ENCODE results near the gene CELSR2. TPM values are rescaled to one million over a fixed set of nuclear protein-coding genes. Genes with fewer than 3 reads are reported as not detected.

The CELSR2 gene
- 1.6 TPM for total RNA-seq

- Histone ChIP-seq H3K4me1 (ENCODE audit: control insufficient read depth in 3 of 3, insufficient read depth in 3 of 3, low read length in 3 of 3) (peaks cover 24 to 44% (median 29%) of the 10 kb centered on the region in 3 donors), H3K27me3 (ENCODE audit: control insufficient read depth in 3 of 3, insufficient read depth in 3 of 3, low read length in 3 of 3) (peaks cover 0 to 3% (median 0%) of the 10 kb centered on the region in 3 donors), H3K36me3 (ENCODE audit: control insufficient read depth in 3 of 3, insufficient read depth in 3 of 3, low read length in 3 of 3) (peaks cover 0 to 2% (median 0%) of the 10 kb centered on the region in 3 donors), H3K9ac (ENCODE audit: low read depth in 1 of 3, low read length in 3 of 3) (peak within 1 kb of the TSS; percentile 4 to 69 (median 50)), H3K9me3 (ENCODE audit: control insufficient read depth in 3 of 3, low read length in 3 of 3) (no peaks in the 10 kb centered on the region), H3K27ac (ENCODE audit: low read depth, low read length) (no peak within 1 kb of the TSS), H3K4me3 (ENCODE audit: low read length in 3 of 3) (peak within 1 kb of the TSS; percentile 55 to 65 (median 57))
These were observed at the start of gene CELSR2 for GRCh38 chr1:109248797-109249629. TSS of gene CELSR2 (plus strand) at chr1:109249539. CDS start at chr1:109250080, 541 bp downstream.

GRCh38 chr1:109199710-109200109 is 49.6 kb upstream of the CELSR2 start:
- no peaks in the 10 kb centered on the region for H3K36me3 ChIP-seq (ENCODE audit: control insufficient read depth in 3 of 3, insufficient read depth in 3 of 3, low read length in 3 of 3)
- no peak overlapping the region for H3K9ac ChIP-seq (ENCODE audit: low read depth in 1 of 3, low read length in 3 of 3)
- peaks cover 0 to 2% (median 0%) of the 10 kb centered on the region in 3 donors for H3K4me1 ChIP-seq (ENCODE audit: control insufficient read depth in 3 of 3, insufficient read depth in 3 of 3, low read length in 3 of 3)
- peaks cover 0 to 5% (median 5%) of the 10 kb centered on the region in 3 donors for H3K27me3 ChIP-seq (ENCODE audit: control insufficient read depth in 3 of 3, insufficient read depth in 3 of 3, low read length in 3 of 3)
- H3K9me3 ChIP-seq (ENCODE audit: control insufficient read depth in 3 of 3, low read length in 3 of 3) = no peaks in the 10 kb centered on the region
- H3K27ac ChIP-seq (ENCODE audit: low read depth, low read length) = no peak overlapping the region
- no peak overlapping the region for H3K4me3 ChIP-seq (ENCODE audit: low read length in 3 of 3)

DNA sequence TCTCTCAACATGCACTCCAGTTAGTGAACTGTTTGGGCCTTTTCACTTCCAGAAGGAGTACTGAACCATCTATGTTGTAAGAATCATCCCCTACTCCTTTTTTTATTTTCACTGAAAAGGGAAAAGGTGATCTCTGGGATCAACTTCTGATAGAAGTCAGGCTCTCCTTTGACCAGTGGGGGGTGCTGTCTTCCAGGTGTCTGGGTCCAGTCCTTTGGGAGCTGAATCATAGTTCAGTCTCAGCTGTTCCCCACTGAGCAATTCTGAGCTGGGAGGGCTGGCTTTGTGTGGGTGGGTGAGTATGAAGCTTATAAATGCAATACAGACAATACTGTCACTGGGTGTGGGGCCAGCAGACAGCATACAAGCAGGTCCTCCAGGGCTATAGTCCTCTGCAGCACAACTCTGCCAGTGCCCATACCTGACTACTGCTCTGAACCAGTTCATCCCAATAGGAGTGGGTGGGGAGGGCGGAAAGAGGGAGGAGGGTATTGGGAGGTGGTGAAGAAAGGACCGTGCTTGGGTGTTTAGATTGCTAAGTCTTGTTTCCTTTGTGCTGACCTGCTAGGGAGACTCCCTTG is 48.1 kb upstream of the CELSR2 start:
- H3K4me3 ChIP-seq (ENCODE audit: low read length in 3 of 3) = no peak overlapping the region
- peaks cover 0 to 2% (median 0%) of the 10 kb centered on the region in 3 donors for H3K4me1 ChIP-seq (ENCODE audit: control insufficient read depth in 3 of 3, insufficient read depth in 3 of 3, low read length in 3 of 3)
- no peak overlapping the region for H3K9ac ChIP-seq (ENCODE audit: low read depth in 1 of 3, low read length in 3 of 3)
- no peaks in the 10 kb centered on the region for H3K9me3 ChIP-seq (ENCODE audit: control insufficient read depth in 3 of 3, low read length in 3 of 3)
- no peaks in the 10 kb centered on the region for H3K36me3 ChIP-seq (ENCODE audit: control insufficient read depth in 3 of 3, insufficient read depth in 3 of 3, low read length in 3 of 3)
- no peak overlapping the region for H3K27ac ChIP-seq (ENCODE audit: low read depth, low read length)
- peaks cover 0 to 5% (median 5%) of the 10 kb centered on the region in 3 donors for H3K27me3 ChIP-seq (ENCODE audit: control insufficient read depth in 3 of 3, insufficient read depth in 3 of 3, low read length in 3 of 3)

- no peak overlapping the region for H3K9ac ChIP-seq (ENCODE audit: low read depth in 1 of 3, low read length in 3 of 3)
- H3K27me3 ChIP-seq (ENCODE audit: control insufficient read depth in 3 of 3, insufficient read depth in 3 of 3, low read length in 3 of 3) = peaks cover 0 to 5% (median 4%) of the 10 kb centered on the region in 3 donors
- no peaks in the 10 kb centered on the region for H3K9me3 ChIP-seq (ENCODE audit: control insufficient read depth in 3 of 3, low read length in 3 of 3)
- H3K27ac ChIP-seq (ENCODE audit: low read depth, low read length) = no peak overlapping the region
- H3K4me1 ChIP-seq (ENCODE audit: control insufficient read depth in 3 of 3, insufficient read depth in 3 of 3, low read length in 3 of 3) = peaks cover 0 to under 1% (median 0%) of the 10 kb centered on the region in 3 donors
- no peak overlapping the region for H3K4me3 ChIP-seq (ENCODE audit: low read length in 3 of 3)
- H3K36me3 ChIP-seq (ENCODE audit: control insufficient read depth in 3 of 3, insufficient read depth in 3 of 3, low read length in 3 of 3) = no peaks in the 10 kb centered on the region
These were observed 44.9 kb upstream of the CELSR2 start for GRCh38 chr1:109204484-109204883.

GRCh38 chr1:109206339-109206738 is 43.0 kb upstream of the CELSR2 start:
- Histone ChIP-seq H3K27ac (ENCODE audit: low read depth, low read length) (no peak overlapping the region), H3K4me3 (ENCODE audit: low read length in 3 of 3) (no peak overlapping the region)

DNA sequence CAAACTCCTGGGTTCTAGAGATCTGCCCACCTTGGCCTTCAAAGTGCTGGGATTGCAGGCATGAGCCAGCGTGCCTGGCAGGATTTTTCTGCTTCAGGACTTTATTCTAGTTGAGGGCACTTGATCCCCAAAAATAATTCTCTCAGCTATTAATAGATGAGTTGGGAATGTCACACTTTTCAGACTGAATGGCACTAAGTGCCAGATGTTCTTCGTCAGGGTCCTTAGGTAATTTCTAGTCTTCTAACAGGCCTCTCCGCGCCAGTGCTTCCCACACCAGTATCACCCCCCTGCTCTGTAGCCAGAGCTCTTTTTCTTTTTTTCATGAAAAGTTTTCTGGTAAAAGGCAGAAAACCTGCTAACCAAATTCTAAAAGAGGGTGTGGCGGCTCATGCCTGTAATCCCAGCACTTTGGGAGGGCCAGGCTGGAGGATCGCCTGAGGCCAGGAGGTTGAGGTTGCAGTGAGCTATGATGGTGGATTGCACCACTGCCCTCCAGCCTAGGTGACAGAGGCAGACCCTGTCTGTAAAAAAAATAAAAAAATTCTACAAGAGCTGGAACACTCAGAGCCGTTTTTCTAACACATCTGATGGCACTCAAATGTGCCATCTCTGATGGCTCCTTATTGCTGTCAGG is 41.8 kb upstream of the CELSR2 start:
- Histone ChIP-seq H3K27ac (ENCODE audit: low read depth, low read length) (no peak overlapping the region), H3K9ac (ENCODE audit: low read depth in 1 of 3, low read length in 3 of 3) (no peak overlapping the region), H3K36me3 (ENCODE audit: control insufficient read depth in 3 of 3, insufficient read depth in 3 of 3, low read length in 3 of 3) (no peaks in the 10 kb centered on the region), H3K27me3 (ENCODE audit: control insufficient read depth in 3 of 3, insufficient read depth in 3 of 3, low read length in 3 of 3) (no peaks in the 10 kb centered on the region), H3K9me3 (ENCODE audit: control insufficient read depth in 3 of 3, low read length in 3 of 3) (no peaks in the 10 kb centered on the region), H3K4me1 (ENCODE audit: control insufficient read depth in 3 of 3, insufficient read depth in 3 of 3, low read length in 3 of 3) (peaks cover 0 to 2% (median 0%) of the 10 kb centered on the region in 3 donors), H3K4me3 (ENCODE audit: low read length in 3 of 3) (no peak overlapping the region)

More at GRCh38 chr1:109206339-109206738, 43.0 kb upstream of the CELSR2 start:
- Histone ChIP-seq H3K27me3 (ENCODE audit: control insufficient read depth in 3 of 3, insufficient read depth in 3 of 3, low read length in 3 of 3) (no peaks in the 10 kb centered on the region), H3K36me3 (ENCODE audit: control insufficient read depth in 3 of 3, insufficient read depth in 3 of 3, low read length in 3 of 3) (no peaks in the 10 kb centered on the region), H3K9ac (ENCODE audit: low read depth in 1 of 3, low read length in 3 of 3) (no peak overlapping the region), H3K4me1 (ENCODE audit: control insufficient read depth in 3 of 3, insufficient read depth in 3 of 3, low read length in 3 of 3) (peaks cover 0 to 2% (median 0%) of the 10 kb centered on the region in 3 donors), H3K9me3 (ENCODE audit: control insufficient read depth in 3 of 3, low read length in 3 of 3) (no peaks in the 10 kb centered on the region)

GRCh38 chr1:109208394-109208793 is 40.9 kb upstream of the CELSR2 start:
- Histone ChIP-seq H3K36me3 (ENCODE audit: control insufficient read depth in 3 of 3, insufficient read depth in 3 of 3, low read length in 3 of 3) (no peaks in the 10 kb centered on the region), H3K4me3 (ENCODE audit: low read length in 3 of 3) (peak overlapping the region in 1 of 3 donors; percentile 10), H3K4me1 (ENCODE audit: control insufficient read depth in 3 of 3, insufficient read depth in 3 of 3, low read length in 3 of 3) (peaks cover 0 to 4% (median 3%) of the 10 kb centered on the region in 3 donors), H3K27ac (ENCODE audit: low read depth, low read length) (no peak overlapping the region), H3K9ac (ENCODE audit: low read depth in 1 of 3, low read length in 3 of 3) (no peak overlapping the region), H3K9me3 (ENCODE audit: control insufficient read depth in 3 of 3, low read length in 3 of 3) (no peaks in the 10 kb centered on the region), H3K27me3 (ENCODE audit: control insufficient read depth in 3 of 3, insufficient read depth in 3 of 3, low read length in 3 of 3) (no peaks in the 10 kb centered on the region)

- H3K9ac ChIP-seq (ENCODE audit: low read depth in 1 of 3, low read length in 3 of 3) = peak overlapping the region in 1 of 3 donors; percentile 45
- peak overlapping the region in 2 of 3 donors; percentile 26 to 37 for H3K4me3 ChIP-seq (ENCODE audit: low read length in 3 of 3)
- no peak overlapping the region for H3K27ac ChIP-seq (ENCODE audit: low read depth, low read length)
These were observed 40.4 kb upstream of the CELSR2 start for GRCh38 chr1:109208836-109209463.

GRCh38 chr1:109210058-109210457 is 39.3 kb upstream of the CELSR2 start:
- Histone ChIP-seq H3K4me1 (ENCODE audit: control insufficient read depth in 3 of 3, insufficient read depth in 3 of 3, low read length in 3 of 3) (peaks cover 5 to 9% (median 9%) of the 10 kb centered on the region in 3 donors), H3K27ac (ENCODE audit: low read depth, low read length) (no peak overlapping the region), H3K4me3 (ENCODE audit: low read length in 3 of 3) (no peak overlapping the region), H3K9me3 (ENCODE audit: control insufficient read depth in 3 of 3, low read length in 3 of 3) (no peaks in the 10 kb centered on the region), H3K9ac (ENCODE audit: low read depth in 1 of 3, low read length in 3 of 3) (no peak overlapping the region), H3K36me3 (ENCODE audit: control insufficient read depth in 3 of 3, insufficient read depth in 3 of 3, low read length in 3 of 3) (no peaks in the 10 kb centered on the region), H3K27me3 (ENCODE audit: control insufficient read depth in 3 of 3, insufficient read depth in 3 of 3, low read length in 3 of 3) (no peaks in the 10 kb centered on the region)

More at GRCh38 chr1:109208836-109209463, 40.4 kb upstream of the CELSR2 start:
- Histone ChIP-seq H3K9me3 (ENCODE audit: control insufficient read depth in 3 of 3, low read length in 3 of 3) (no peaks in the 10 kb centered on the region), H3K27me3 (ENCODE audit: control insufficient read depth in 3 of 3, insufficient read depth in 3 of 3, low read length in 3 of 3) (no peaks in the 10 kb centered on the region), H3K36me3 (ENCODE audit: control insufficient read depth in 3 of 3, insufficient read depth in 3 of 3, low read length in 3 of 3) (no peaks in the 10 kb centered on the region), H3K4me1 (ENCODE audit: control insufficient read depth in 3 of 3, insufficient read depth in 3 of 3, low read length in 3 of 3) (peaks cover 2 to 5% (median 5%) of the 10 kb centered on the region in 3 donors)

Data from skeletal muscle tissue (tissue), 4 donors.